Esophagus muscularis mucosa (tissue), 4 donors: ENCODE results near the gene TRIB2.

Experiments used
- EP300 ChIP-seq: sonication (generic); formaldehyde crosslinking; IDR thresholded peaks from one replicate; pipeline ENCODE4 v1.6.1; 2017; ENCODE audit warnings: antibody characterized with exemption
- POLR2A ChIP-seq: fragments of 450-650 bp; IDR thresholded peaks from one replicate; pipeline ENCODE4 v1.6.1; 2017; ENCODE audit warnings: antibody characterized with exemption, moderate library complexity, mild to moderate bottlenecking, low read depth
- POLR2AphosphoS5 ChIP-seq, 2 donors: sonication (generic); formaldehyde crosslinking; IDR thresholded peaks; one replicate each; pipeline ENCODE4 v1.6.1; 2017; ENCODE audit warnings: antibody characterized with exemption in 2 of 2
- TF ChIP-seq, protein P1 (sequence below), 3 experiments: fragments of 200-600 bp in 2 of 3; fragments of 450-650 bp in 1 of 3; sonication (generic) in 2 of 3; IDR thresholded peaks; one replicate each; pipeline ENCODE4 v1.5.1; 2017 to 2019; ENCODE audit warnings: antibody characterized with exemption in 3 of 3, mild to moderate bottlenecking in 2 of 3, moderate library complexity in 1 of 3

DNA sequence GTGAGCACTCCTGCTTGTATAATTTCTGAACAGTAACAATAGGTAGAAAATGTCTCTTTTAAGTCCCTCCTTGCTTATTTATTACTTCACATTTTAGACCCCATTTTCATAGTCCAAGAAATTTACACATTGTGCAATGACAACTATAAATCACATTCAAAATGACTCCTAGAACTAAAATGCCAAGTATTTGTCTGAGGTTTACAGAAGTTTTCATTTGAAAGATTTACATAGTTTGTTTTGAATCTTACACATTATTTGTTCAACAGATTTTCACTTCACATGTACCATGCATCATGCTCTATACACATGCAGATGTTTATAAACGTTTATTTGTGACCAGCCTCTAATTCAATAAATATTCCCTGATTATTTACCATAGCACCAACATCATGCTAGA lies 15.7 kb upstream of the TRIB2 start:
- TF ChIP-seq POLR2A, result no peak
- TF ChIP-seq, protein P1, sequence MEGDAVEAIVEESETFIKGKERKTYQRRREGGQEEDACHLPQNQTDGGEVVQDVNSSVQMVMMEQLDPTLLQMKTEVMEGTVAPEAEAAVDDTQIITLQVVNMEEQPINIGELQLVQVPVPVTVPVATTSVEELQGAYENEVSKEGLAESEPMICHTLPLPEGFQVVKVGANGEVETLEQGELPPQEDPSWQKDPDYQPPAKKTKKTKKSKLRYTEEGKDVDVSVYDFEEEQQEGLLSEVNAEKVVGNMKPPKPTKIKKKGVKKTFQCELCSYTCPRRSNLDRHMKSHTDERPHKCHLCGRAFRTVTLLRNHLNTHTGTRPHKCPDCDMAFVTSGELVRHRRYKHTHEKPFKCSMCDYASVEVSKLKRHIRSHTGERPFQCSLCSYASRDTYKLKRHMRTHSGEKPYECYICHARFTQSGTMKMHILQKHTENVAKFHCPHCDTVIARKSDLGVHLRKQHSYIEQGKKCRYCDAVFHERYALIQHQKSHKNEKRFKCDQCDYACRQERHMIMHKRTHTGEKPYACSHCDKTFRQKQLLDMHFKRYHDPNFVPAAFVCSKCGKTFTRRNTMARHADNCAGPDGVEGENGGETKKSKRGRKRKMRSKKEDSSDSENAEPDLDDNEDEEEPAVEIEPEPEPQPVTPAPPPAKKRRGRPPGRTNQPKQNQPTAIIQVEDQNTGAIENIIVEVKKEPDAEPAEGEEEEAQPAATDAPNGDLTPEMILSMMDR (IDR thresholded peaks at IDR 0.05), result no peak
- TF ChIP-seq EP300, result no peak
- TF ChIP-seq POLR2AphosphoS5 (IDR thresholded peaks at IDR 0.05), result no peak
